ENCODE measurements around the gene NAGLU. TPM values are rescaled to one million over a fixed set of nuclear protein-coding genes. Genes with fewer than 3 reads are reported as not detected.

Gene NAGLU
- total and polyA plus RNA-seq, 2 of the 13 experiments (the other 11 are each of a cell fraction or from before 2014, with no cell fraction given), result 28.2 to 40.1 TPM

- TF ChIP-seq MED1 (CRISPR knock-in tag; IDR thresholded peaks at IDR 0.05) (no peak), NR0B2 (CRISPR knock-in tag; IDR thresholded peaks at IDR 0.05) (no peak), BATF2 (CRISPR knock-in tag; IDR thresholded peaks at IDR 0.05) (no peak), CREBL2 (CRISPR knock-in tag; IDR thresholded peaks at IDR 0.05; ENCODE audit: borderline replicate concordance) (no peak), HES4 (CRISPR knock-in tag; IDR thresholded peaks at IDR 0.05; ENCODE audit: borderline replicate concordance) (no peak), ATF2 (CRISPR knock-in tag; IDR thresholded peaks at IDR 0.05) (no peak), RARA (CRISPR knock-in tag; IDR thresholded peaks at IDR 0.05) (no peak)
- no peaks in the 10 kb centered on the region for H3K79me2 ChIP-seq (ENCODE audit: insufficient read depth, low read length)
- no peak overlapping the region for H3K4me3 ChIP-seq (replicated peaks in 1 of 3; ENCODE audit: insufficient read depth in 1 of 3, low read depth in 2 of 3, low read length in 3 of 3)
- 98% methylated on average over 1 of the region's 1 CpG for WGBS (ENCODE audit: low lambda C conversion rate)
- CTCF ChIA-PET (ENCODE audit: low intra/inter-chr PET ratio, low total read pairs), result no interaction called here
- FAIRE-seq, result no peak
- no peaks in the 10 kb centered on the region for H3K9me3 ChIP-seq (ENCODE audit: low read length)
- no TSS peak for BruUV-seq (replicated peaks)
- H3K4me1 ChIP-seq (ENCODE audit: insufficient read depth, low read length), result peaks cover 50% of the 10 kb centered on the region
- POLR2A ChIA-PET, result interaction anchor here (1.6 kb wide), 1 partner anchor 32 kb away, joined by 4 read pairs; no protein-coding TSS in a partner anchor
- no peaks in the 10 kb centered on the region for H3K27me3 ChIP-seq (ENCODE audit: control insufficient read depth in 1 of 2, insufficient read depth in 2 of 2, low read length in 2 of 2)
- intact Hi-C loops (cut with micrococcal nuclease; ENCODE audit: unreplicated experiment), result loop anchor here (10.0 kb wide), 1 partner anchor 63 kb away; the partner anchor contains the start of gene CAVIN1
- ATAC-seq, result no peak
- no peak overlapping the region for H3K4me2 ChIP-seq (ENCODE audit: low read depth, low read length)
- H4K20me1 ChIP-seq (ENCODE audit: insufficient read depth, low read length), result no peaks in the 10 kb centered on the region
- H3K9ac ChIP-seq (ENCODE audit: insufficient read depth, low read depth, low read length), result no peak overlapping the region
- no peak overlapping the region for H3K27ac ChIP-seq (ENCODE audit: extremely low read length, insufficient read depth, low read length)
- H2AFZ ChIP-seq (ENCODE audit: low read length), result no peak overlapping the region
- H3K36me3 ChIP-seq (replicated peaks in 1 of 2; ENCODE audit: control insufficient read depth in 1 of 2, insufficient read depth in 2 of 2, low read length in 2 of 2), result peaks cover 40 to 71% of the 10 kb centered on the region in 2 experiments
- no peak for DNase-seq (ENCODE audit: low spot score)
- in situ Hi-C loops (cut with HindIII; ENCODE audit: extremely low pct_ligation_motif_present, low pct_unique_long_range_greater_than_20kb), result no loop called here
Observed at GRCh38 chr17:42488032-42488431, 48.0 kb upstream of the NAGLU start.

All from HepG2 (cell line).